K562 (cell line): ENCODE data around the gene APBA2. TPM values are rescaled to one million over a fixed set of nuclear protein-coding genes. Genes with fewer than 3 reads are reported as not detected.

Source experiments
- ATAC-seq: fragments of 200-7000 bp; cut with Tn5 transposase; 3 replicates; pipeline ENCODE4 v1.9.1; 2020; ENCODE audit warnings: moderate library complexity
- BruUV-seq: library from RNA; stranded (reverse); fragments of 400-500 nt; replicated peaks from 2 replicates; lab custom pipeline; 2021; lab: Mats Ljungman, UMichigan
- CTCF ChIA-PET: fragments of 300-600 bp; formaldehyde crosslinking; extraction: SDS; loops from one replicate; lab custom pipeline; 2021; ENCODE audit warnings: low intra/inter-chr PET ratio; lab: Yijun Ruan, JAX
- POLR2A ChIA-PET: fragments of 300-600, 350-650 bp; sonication (Branson Sonifier 250); formaldehyde crosslinking; extraction: SDS; loops from one replicate; lab custom pipeline; 2021; ENCODE audit warnings: antibody characterized with exemption, inconsistent platforms; lab: Yijun Ruan, JAX
- DNase-seq, 4 experiments: peaks; one replicate each; pipeline versions ENCODE4 v3.0.0 to v3.0.0-alpha.2; 2011 to 2018; ENCODE audit warnings: low spot score in 3 of 4, mixed read lengths in 3 of 4; ENCODE audit errors: extremely low read depth in 1 of 4
- FAIRE-seq: peaks from 2 replicates; lab custom pipeline; 2011; peaks lifted over from hg19 to GRCh38; lab: Jason Lieb, UNC
- H2AFZ ChIP-seq: 2 replicates; pipeline ENCODE4 v1.6.0; 2011; ENCODE audit warnings: low read depth, low read length, control low read depth, inconsistent platforms
- H3K27ac ChIP-seq: fragments of 200-600 bp; 3 replicates; pipeline ENCODE4 v1.8.0; 2011; ENCODE audit warnings: low read depth, mild to moderate bottlenecking, control low read depth, inconsistent platforms, low read length, moderate library complexity, mixed read lengths; ENCODE audit errors: extremely low read depth
- H3K27me3 ChIP-seq, 2 experiments: fragments of 300-600 bp in 1 of 2; 2 replicates in 1 of 2; 3 replicates in 1 of 2; pipeline versions ENCODE4 v1.6.0 to v1.8.0; 2011; ENCODE audit warnings: inconsistent platforms in 2 of 2, low read length in 2 of 2, mild to moderate bottlenecking in 1 of 2, mixed read lengths in 1 of 2, moderate library complexity in 1 of 2; ENCODE audit not compliant: control insufficient read depth in 2 of 2, insufficient read depth in 2 of 2
- H3K36me3 ChIP-seq: fragments of 300-600 bp; 3 replicates; pipeline ENCODE4 v1.8.0; 2011; ENCODE audit warnings: mild to moderate bottlenecking, low read length, inconsistent platforms; ENCODE audit not compliant: control insufficient read depth, insufficient read depth
- H3K4me1 ChIP-seq, 2 experiments: fragments of 200-600 bp in 1 of 2; replicated peaks in 1 of 2; 2 replicates in 1 of 2; 3 replicates in 1 of 2; pipeline versions ENCODE4 v1.5.1 to v1.8.0; 2011; ENCODE audit warnings: inconsistent platforms in 2 of 2, low read length in 2 of 2, mild to moderate bottlenecking in 1 of 2, mixed read lengths in 1 of 2, moderate library complexity in 1 of 2; ENCODE audit not compliant: control insufficient read depth in 2 of 2, insufficient read depth in 2 of 2
- H3K4me2 ChIP-seq: 2 replicates; pipeline ENCODE4 v1.6.1; 2011; ENCODE audit warnings: low read length, control low read depth, inconsistent platforms, mixed read lengths; ENCODE audit not compliant: insufficient read depth
- H3K4me3 ChIP-seq: fragments of 200-600 bp; sonication (generic), shearing (Covaris generic); 2 replicates; pipeline ENCODE4 v1.5.1; 2016; ENCODE audit warnings: control low read depth, inconsistent platforms
- H3K79me2 ChIP-seq: fragments of 200-600 bp; 3 replicates; pipeline ENCODE4 v1.8.0; 2011; ENCODE audit warnings: low read length, inconsistent platforms; ENCODE audit not compliant: control insufficient read depth, insufficient read depth
- H3K9ac ChIP-seq, 2 experiments: 2 replicates each; pipeline versions ENCODE4 v1.6.0 to v1.6.1; 2011; ENCODE audit warnings: low read depth in 2 of 2, low read length in 2 of 2, control low read depth in 1 of 2, inconsistent platforms in 1 of 2, mild to moderate bottlenecking in 1 of 2, mixed read lengths in 1 of 2; ENCODE audit not compliant: insufficient read depth in 1 of 2
- H3K9me1 ChIP-seq: one replicate; pipeline ENCODE4 v1.6.0; 2011; ENCODE audit warnings: inconsistent platforms, mild to moderate bottlenecking, low read length, moderate library complexity; ENCODE audit not compliant: control insufficient read depth, insufficient read depth
- H3K9me3 ChIP-seq: replicated peaks from 2 replicates; pipeline ENCODE4 v1.5.1; 2011; ENCODE audit warnings: low read depth, low read length, inconsistent platforms; ENCODE audit not compliant: control insufficient read depth, insufficient read depth
- H4K20me1 ChIP-seq: replicated peaks from 2 replicates; pipeline ENCODE4 v1.6.1; 2011; ENCODE audit warnings: low read length, inconsistent platforms, mixed read lengths; ENCODE audit not compliant: control insufficient read depth, insufficient read depth
- BRD9 ChIP-seq: fragments of 450-650 bp; IDR thresholded peaks from 2 replicates; pipeline ENCODE4 v1.6.1; 2018; ENCODE audit warnings: low read depth; ENCODE audit not compliant: partially characterized antibody
- CEBPB ChIP-seq: fragments of 450-650 bp; IDR thresholded peaks from 2 replicates; pipeline ENCODE4 v1.6.1; 2016; ENCODE audit warnings: missing genetic modification characterization, missing compliant biosample characterization
- EP300 ChIP-seq: IDR thresholded peaks from 2 replicates; pipeline ENCODE4 v1.6.1; 2012; ENCODE audit warnings: low read length, improper control_type of control experiment
- LCOR ChIP-seq: sonication (generic); formaldehyde crosslinking; IDR thresholded peaks from 2 replicates; pipeline ENCODE4 v1.8.0; 2022; ENCODE audit warnings: mild to moderate bottlenecking, missing genetic modification reagents
- POLR3G ChIP-seq: IDR thresholded peaks from 2 replicates; pipeline ENCODE4 v1.6.1; 2011; ENCODE audit not compliant: insufficient read length, insufficient replicate concordance; ENCODE audit errors: extremely low read depth
- SMAD2 ChIP-seq: fragments of 150-350 bp; IDR thresholded peaks from 2 replicates; pipeline ENCODE4 v1.6.1; 2014; ENCODE audit warnings: low read depth, mild to moderate bottlenecking, low read length
- ZBTB7A ChIP-seq: IDR thresholded peaks from 2 replicates; pipeline ENCODE4 v1.6.1; 2011; ENCODE audit warnings: low read depth, mild to moderate bottlenecking, low read length, moderate library complexity, borderline replicate concordance; ENCODE audit not compliant: control insufficient read depth
- ZNF143 ChIP-seq: sonication (generic); formaldehyde crosslinking; IDR thresholded peaks from 2 replicates; pipeline ENCODE4 v1.9.0; 2022; ENCODE audit warnings: mild to moderate bottlenecking, missing genetic modification reagents
- ZNF212 ChIP-seq: fragments of 450-650 bp; formaldehyde crosslinking; IDR thresholded peaks from 2 replicates; pipeline ENCODE4 v1.4.0; 2020; ENCODE audit warnings: mild to moderate bottlenecking
- ZNF311 ChIP-seq: fragments of 250-450 bp; sonication (Bioruptor Pico); IDR thresholded peaks from 2 replicates; pipeline ENCODE4 v1.4.0; 2020; ENCODE audit warnings: mild to moderate bottlenecking, moderate library complexity
- ZNF830 ChIP-seq: fragments of 250-450 bp; sonication (Bioruptor Pico); IDR thresholded peaks from 2 replicates; pipeline ENCODE4 v1.5.0; 2021; ENCODE audit warnings: mild to moderate bottlenecking
- WGBS: fragments of 100-300 bp; shearing (Covaris generic); methylation state at CpG from one replicate; pipeline ENCODE4 v1.1.6; 2016; ENCODE audit warnings: low coverage, mixed read lengths; ENCODE audit not compliant: insufficient coverage; ENCODE audit errors: missing lambda C conversion rate; 5-methylcytosine and 5-hydroxymethylcytosine counted together
- in situ Hi-C: fragments of 300-500 bp; cut with MboI; formaldehyde crosslinking; loops from 4 replicates; pipeline ENCODE4 v1.15.0; 2018; ENCODE audit warnings: inconsistent platforms, mixed read lengths
- intact Hi-C: fragments of 100-400 bp; cut with micrococcal nuclease; formaldehyde crosslinking; loops from 2 replicates; pipeline ENCODE4 v1.14.2; 2022
- polyA plus RNA-seq, 8 experiments: library from polyadenylated mRNA; depleted of rRNA in 4 of 8; stranded (reverse) in 5 of 8; unstranded in 3 of 8; fragments of >200 nt; fragmentation: Nextera tagmentation in 2 of 8; fragmentation: Illumina TruSeq in 1 of 8; extraction: Ambion mirVana in 2 of 8; extraction: Trizol in 1 of 8; gene quantifications; 2 replicates each; pipeline versions ENCODE4 v1.2.1 to v1.2.3, GENCODE V29; 2011 to 2014; ENCODE audit warnings: inconsistent platforms in 1 of 8, missing spikeins in 1 of 8
- total RNA-seq, 7 experiments: library from RNA; depleted of rRNA in 6 of 7; stranded (reverse); fragments of >200 nt in 6 of 7; fragmentation: Illumina TruSeq in 2 of 7; extraction: Trizol in 2 of 7; gene quantifications; 2 replicates each; pipeline versions ENCODE4 v1.2.1 to v1.2.3, GENCODE V29; 2011 to 2021; ENCODE audit warnings: low replicate concordance in 1 of 7
- TF ChIP-seq, protein P1 (sequence below), 2 experiments: fragments of 450-650 bp; conservative IDR thresholded peaks; 2 replicates each; pipeline ENCODE4 v1.6.1; 2017; ENCODE audit warnings: mild to moderate bottlenecking in 2 of 2, moderate library complexity in 2 of 2
- TF ChIP-seq, protein P2 (sequence below), 2 experiments: IDR thresholded peaks in 1 of 2; conservative IDR thresholded peaks in 1 of 2; 2 replicates each; pipeline ENCODE4 v1.6.1; 2016; ENCODE audit warnings: low read depth in 2 of 2, mild to moderate bottlenecking in 1 of 2, missing compliant biosample characterization in 1 of 2, missing genetic modification characterization in 1 of 2, moderate library complexity in 1 of 2
- TF ChIP-seq, protein P3 (sequence below): fragments of 250-450 bp; sonication (Bioruptor Pico); IDR thresholded peaks from 2 replicates; pipeline ENCODE4 v1.4.0; 2020; ENCODE audit warnings: mild to moderate bottlenecking
- TF ChIP-seq, protein P4 (sequence below): fragments of 450-650 bp; IDR thresholded peaks from 2 replicates; pipeline ENCODE4 v1.6.1; 2017; ENCODE audit warnings: mild to moderate bottlenecking, moderate library complexity

Gene APBA2
- total and polyA plus RNA-seq, 9 of the 15 experiments (the other 6 are each of a cell fraction or from before 2014, with no cell fraction given): 0.24 to 40.9 (median 25.2) TPM

DNA sequence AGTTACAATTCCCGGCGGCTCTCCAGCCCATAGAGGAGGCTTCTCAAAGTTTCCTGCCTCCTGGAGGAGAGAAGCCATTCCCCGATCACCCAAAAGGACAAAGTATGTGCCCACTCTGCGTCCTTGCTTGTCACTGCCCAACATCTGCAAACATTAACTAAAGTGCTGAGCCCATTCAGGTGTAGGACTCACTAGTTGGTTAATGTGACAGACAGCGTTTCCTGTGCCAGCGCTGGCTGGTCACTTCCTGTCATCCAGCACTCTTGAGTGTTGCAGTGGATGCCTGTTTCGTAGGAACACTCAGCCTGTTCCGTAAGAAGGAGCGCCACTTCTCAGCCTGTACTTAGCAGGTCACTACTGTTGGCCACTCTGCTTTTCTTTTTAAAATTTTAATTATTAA, 100.3 kb downstream of the APBA2 start (continued):
- TF ChIP-seq EP300: no peak
- TF ChIP-seq ZNF830 (CRISPR knock-in tag): no peak
- TF ChIP-seq CEBPB: no peak

DNA sequence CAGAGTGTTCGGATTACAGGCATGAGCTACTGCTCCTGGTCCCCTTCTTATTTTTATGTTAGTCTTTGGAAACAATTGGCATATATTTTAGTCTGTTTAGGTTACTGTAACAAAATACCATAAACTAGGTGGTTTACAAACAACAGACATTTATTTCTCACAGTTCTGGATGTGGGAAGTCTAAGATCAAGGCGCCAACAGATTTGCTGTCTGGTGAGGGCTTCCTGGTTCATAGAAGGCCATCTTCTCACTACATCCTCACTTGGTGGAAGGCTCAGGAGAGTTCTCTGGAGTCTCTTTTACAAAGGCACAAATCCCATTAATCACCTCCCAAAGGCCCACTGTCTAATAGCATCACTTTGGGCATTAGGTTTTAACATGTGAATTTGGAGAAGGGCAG, 101.0 kb downstream of the APBA2 start:
- ATAC-seq (no peak), FAIRE-seq (no peak), DNase-seq (no peak)
- H3K4me1 ChIP-seq: peaks cover 16 to 30% of the 10 kb centered on the region in 2 experiments; a peak in 4 of 5 replicates
- ChIA-PET CTCF (no interaction called here), POLR2A (no interaction called here)
- H3K79me2 ChIP-seq: 0 out of 3 replicates have a peak, but pooled peaks cover 4% of the 10 kb centered on the region
- no peaks in the 10 kb centered on the region for H3K9me1 ChIP-seq
- no peak overlapping the region for H3K27ac ChIP-seq
- no peak overlapping the region for H3K4me2 ChIP-seq
- H3K36me3 ChIP-seq: no peaks in the 10 kb centered on the region
- WGBS: 89% methylated on average over 2 of the region's 2 CpGs
- no peak overlapping the region for H3K4me3 ChIP-seq
- H4K20me1 ChIP-seq: peaks cover 14% of the 10 kb centered on the region
- H3K9ac ChIP-seq: no peak overlapping the region
- no TSS peak for BruUV-seq
- H3K27me3 ChIP-seq: no peaks in the 10 kb centered on the region
- H3K9me3 ChIP-seq: no peaks in the 10 kb centered on the region
- intact Hi-C loops: no loop called here
- in situ Hi-C loops: no loop called here
- no peak overlapping the region for H2AFZ ChIP-seq
- TF ChIP-seq SMAD2 (no peak), ZNF143 (CRISPR knock-in tag) (no peak), LCOR (CRISPR knock-in tag) (no peak), ZNF212 (CRISPR knock-in tag) (no peak), ZNF311 (CRISPR knock-in tag) (no peak), BRD9 (no peak), POLR3G (no peak), ZBTB7A (no peak)
- TF ChIP-seq, protein P1, sequence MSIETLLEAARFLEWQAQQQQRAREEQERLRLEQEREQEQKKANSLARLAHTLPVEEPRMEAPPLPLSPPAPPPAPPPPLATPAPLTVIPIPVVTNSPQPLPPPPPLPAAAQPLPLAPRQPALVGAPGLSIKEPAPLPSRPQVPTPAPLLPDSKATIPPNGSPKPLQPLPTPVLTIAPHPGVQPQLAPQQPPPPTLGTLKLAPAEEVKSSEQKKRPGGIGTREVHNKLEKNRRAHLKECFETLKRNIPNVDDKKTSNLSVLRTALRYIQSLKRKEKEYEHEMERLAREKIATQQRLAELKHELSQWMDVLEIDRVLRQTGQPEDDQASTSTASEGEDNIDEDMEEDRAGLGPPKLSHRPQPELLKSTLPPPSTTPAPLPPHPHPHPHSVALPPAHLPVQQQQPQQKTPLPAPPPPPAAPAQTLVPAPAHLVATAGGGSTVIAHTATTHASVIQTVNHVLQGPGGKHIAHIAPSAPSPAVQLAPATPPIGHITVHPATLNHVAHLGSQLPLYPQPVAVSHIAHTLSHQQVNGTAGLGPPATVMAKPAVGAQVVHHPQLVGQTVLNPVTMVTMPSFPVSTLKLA (conservative IDR thresholded peaks at IDR 0.05): no peak
- TF ChIP-seq, protein P2, sequence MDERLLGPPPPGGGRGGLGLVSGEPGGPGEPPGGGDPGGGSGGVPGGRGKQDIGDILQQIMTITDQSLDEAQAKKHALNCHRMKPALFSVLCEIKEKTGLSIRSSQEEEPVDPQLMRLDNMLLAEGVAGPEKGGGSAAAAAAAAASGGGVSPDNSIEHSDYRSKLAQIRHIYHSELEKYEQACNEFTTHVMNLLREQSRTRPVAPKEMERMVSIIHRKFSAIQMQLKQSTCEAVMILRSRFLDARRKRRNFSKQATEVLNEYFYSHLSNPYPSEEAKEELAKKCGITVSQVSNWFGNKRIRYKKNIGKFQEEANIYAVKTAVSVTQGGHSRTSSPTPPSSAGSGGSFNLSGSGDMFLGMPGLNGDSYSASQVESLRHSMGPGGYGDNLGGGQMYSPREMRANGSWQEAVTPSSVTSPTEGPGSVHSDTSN (CRISPR knock-in tag; IDR thresholded peaks at IDR 0.05; ENCODE audit: low read depth): no peak
- TF ChIP-seq, protein P2 (tag; conservative IDR thresholded peaks at IDR 0.05; ENCODE audit: low read depth): no peak
- TF ChIP-seq, protein P3, sequence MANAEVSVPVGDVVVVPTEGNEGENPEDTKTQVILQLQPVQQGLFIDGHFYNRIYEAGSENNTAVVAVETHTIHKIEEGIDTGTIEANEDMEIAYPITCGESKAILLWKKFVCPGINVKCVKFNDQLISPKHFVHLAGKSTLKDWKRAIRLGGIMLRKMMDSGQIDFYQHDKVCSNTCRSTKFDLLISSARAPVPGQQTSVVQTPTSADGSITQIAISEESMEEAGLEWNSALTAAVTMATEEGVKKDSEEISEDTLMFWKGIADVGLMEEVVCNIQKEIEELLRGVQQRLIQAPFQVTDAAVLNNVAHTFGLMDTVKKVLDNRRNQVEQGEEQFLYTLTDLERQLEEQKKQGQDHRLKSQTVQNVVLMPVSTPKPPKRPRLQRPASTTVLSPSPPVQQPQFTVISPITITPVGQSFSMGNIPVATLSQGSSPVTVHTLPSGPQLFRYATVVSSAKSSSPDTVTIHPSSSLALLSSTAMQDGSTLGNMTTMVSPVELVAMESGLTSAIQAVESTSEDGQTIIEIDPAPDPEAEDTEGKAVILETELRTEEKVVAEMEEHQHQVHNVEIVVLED: no peak
- TF ChIP-seq, protein P4, sequence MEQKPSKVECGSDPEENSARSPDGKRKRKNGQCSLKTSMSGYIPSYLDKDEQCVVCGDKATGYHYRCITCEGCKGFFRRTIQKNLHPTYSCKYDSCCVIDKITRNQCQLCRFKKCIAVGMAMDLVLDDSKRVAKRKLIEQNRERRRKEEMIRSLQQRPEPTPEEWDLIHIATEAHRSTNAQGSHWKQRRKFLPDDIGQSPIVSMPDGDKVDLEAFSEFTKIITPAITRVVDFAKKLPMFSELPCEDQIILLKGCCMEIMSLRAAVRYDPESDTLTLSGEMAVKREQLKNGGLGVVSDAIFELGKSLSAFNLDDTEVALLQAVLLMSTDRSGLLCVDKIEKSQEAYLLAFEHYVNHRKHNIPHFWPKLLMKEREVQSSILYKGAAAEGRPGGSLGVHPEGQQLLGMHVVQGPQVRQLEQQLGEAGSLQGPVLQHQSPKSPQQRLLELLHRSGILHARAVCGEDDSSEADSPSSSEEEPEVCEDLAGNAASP: no peak
